ENCODE measurements around the gene NOP53. TPM values are rescaled to one million over a fixed set of nuclear protein-coding genes. Genes with fewer than 3 reads are reported as not detected.

The NOP53 gene
- total and polyA plus RNA-seq, 9 of the 15 experiments (the other 6 are each of a cell fraction or from before 2014, with no cell fraction given), result 6.5 to 274 (median 145) TPM

GRCh38 chr19:47766359-47766620 is 20.9 kb downstream of the NOP53 start:
- DNase-seq (ENCODE audit: extremely low read depth in 1 of 4, low spot score in 3 of 4) (no peak), ATAC-seq (no peak), FAIRE-seq (no peak)
- peaks cover 5 to 25% of the 10 kb centered on the region in 2 experiments; a peak in 3 of 5 replicates for H3K4me1 ChIP-seq (replicated peaks in 1 of 2; ENCODE audit: control insufficient read depth in 2 of 2, insufficient read depth in 2 of 2, low read length in 2 of 2)
- TF ChIP-seq HDAC2 (IDR thresholded peaks at IDR 0.05) (no peak), JUND (IDR thresholded peaks at IDR 0.05; ENCODE audit: borderline replicate concordance, low read depth, low read length) (no peak), JUND (tag; IDR thresholded peaks at IDR 0.05; ENCODE audit: borderline replicate concordance, low read depth, low read length) (no peak), E2F4 (CRISPR knock-in tag; IDR thresholded peaks at IDR 0.05; ENCODE audit: low read depth) (no peak), FOXP4 (CRISPR knock-in tag; IDR thresholded peaks at IDR 0.05; ENCODE audit: borderline replicate concordance) (no peak), RNF219 (CRISPR knock-in tag; IDR thresholded peaks at IDR 0.05) (no peak), SIX5 (IDR thresholded peaks at IDR 0.05; ENCODE audit: borderline replicate concordance in 1 of 2, insufficient read depth in 1 of 2, low read depth in 1 of 2, low read length in 2 of 2) (no peak), ZC3H8 (IDR thresholded peaks at IDR 0.05) (no peak), BMI1 (IDR thresholded peaks at IDR 0.05; ENCODE audit: low read length) (no peak), MLX (CRISPR knock-in tag; conservative IDR thresholded peaks at IDR 0.05) (no peak), CBFB (CRISPR knock-in tag; IDR thresholded peaks at IDR 0.05) (no peak)
- no peak overlapping the region for H3K4me2 ChIP-seq (ENCODE audit: insufficient read depth, low read length)
- BruUV-seq (replicated peaks), result no TSS peak
- no peak overlapping the region for H3K27ac ChIP-seq (ENCODE audit: extremely low read depth, low read depth, low read length)
- in situ Hi-C loops (cut with MboI) (no loop called here), intact Hi-C loops (cut with micrococcal nuclease) (loop anchor here (1.0 kb wide), 1 partner anchor 22 kb away; no protein-coding TSS in a partner anchor)
- no peaks in the 10 kb centered on the region for H3K36me3 ChIP-seq (ENCODE audit: control insufficient read depth, insufficient read depth, low read length)
- WGBS (ENCODE audit: insufficient coverage, low coverage, missing lambda C conversion rate), result 52% methylated on average over 6 of the region's 7 CpGs
- no peak overlapping the region for H3K4me3 ChIP-seq
- ChIA-PET POLR2A (interaction anchor here (1.0 to 2.5 kb wide), 4 partner anchors 10 to 23 kb away, joined by 3 to 15 read pairs (median 5); partner anchors contain the start of gene NOP53), CTCF (ENCODE audit: low intra/inter-chr PET ratio) (interaction anchor here (2.0 to 2.2 kb wide), 2 partner anchors 22 to 24 kb away, joined by 9 to 30 read pairs; no protein-coding TSS in a partner anchor)
- H2AFZ ChIP-seq (ENCODE audit: low read depth, low read length), result no peak overlapping the region
- no peaks in the 10 kb centered on the region for H3K27me3 ChIP-seq (ENCODE audit: control insufficient read depth in 2 of 2, insufficient read depth in 2 of 2, low read length in 2 of 2)
- peaks cover 2% of the 10 kb centered on the region; the same call in 1 of the 2 replicates for H4K20me1 ChIP-seq (replicated peaks; ENCODE audit: control insufficient read depth, insufficient read depth, low read length)
- H3K9me1 ChIP-seq (ENCODE audit: control insufficient read depth, insufficient read depth, low read length), result no peaks in the 10 kb centered on the region
- H3K79me2 ChIP-seq (ENCODE audit: control insufficient read depth, insufficient read depth, low read length), result no peaks in the 10 kb centered on the region
- H3K9me3 ChIP-seq (replicated peaks; ENCODE audit: control insufficient read depth, insufficient read depth, low read depth, low read length), result no peaks in the 10 kb centered on the region
- peak overlapping the region in 1 of 2 experiments; percentile 60; a peak in 1 of 4 replicates for H3K9ac ChIP-seq (ENCODE audit: insufficient read depth in 1 of 2, low read depth in 2 of 2, low read length in 2 of 2)
